ENCODE measurements around the gene BMP2K. TPM values are rescaled to one million over a fixed set of nuclear protein-coding genes. Genes with fewer than 3 reads are reported as not detected.

The BMP2K gene
- total and polyA plus RNA-seq, 2 of the 8 experiments (the other 6 are each of a cell fraction or from before 2014, with no cell fraction given), result 15.6 to 24.1 TPM

- Histone ChIP-seq H3K14ac (ENCODE audit: insufficient read length) (no peak overlapping the region), H3K79me1 (ENCODE audit: low read depth, low read length) (no peaks in the 10 kb centered on the region; the same call in 1 of the 2 replicates), H2BK5ac (ENCODE audit: low read depth, low read length) (no peak overlapping the region), H3K18ac (ENCODE audit: extremely low read depth, low read length) (no peak overlapping the region), H4K8ac (ENCODE audit: extremely low read depth, insufficient read depth, low read length) (no peak overlapping the region), H2AFZ (ENCODE audit: low read length) (no peak overlapping the region), H3K23ac (ENCODE audit: insufficient read length) (no peak overlapping the region), H3K36me3 (ENCODE audit: control insufficient read depth in 2 of 4, insufficient read depth in 4 of 4, low read length in 3 of 4) (no peaks in the 10 kb centered on the region), H3K4me3 (ENCODE audit: extremely low read depth in 1 of 4, insufficient read depth in 2 of 4, low read depth in 3 of 4, low read length in 4 of 4) (no peak overlapping the region), H3K27ac (ENCODE audit: low read depth, low read length) (no peak overlapping the region), H2BK12ac (ENCODE audit: low read depth, low read length) (no peak overlapping the region), H3K79me2 (ENCODE audit: control insufficient read depth in 1 of 2, insufficient read depth in 2 of 2, low read length in 2 of 2) (peaks cover 0 to 57% of the 10 kb centered on the region in 2 experiments; a peak in 2 of 4 replicates), H4K20me1 (replicated peaks in 1 of 2; ENCODE audit: control insufficient read depth in 1 of 2, insufficient read depth in 2 of 2, low read length in 2 of 2) (peaks cover 0 to 1% of the 10 kb centered on the region in 2 experiments), H3K56ac (replicated peaks; ENCODE audit: insufficient read length, low read depth, low read length) (no peak overlapping the region), H2AK5ac (ENCODE audit: low read depth, low read length) (no peak overlapping the region), H3K27me3 (replicated peaks in 1 of 4; ENCODE audit: control insufficient read depth in 3 of 4, extremely low read depth in 1 of 4, insufficient read depth in 3 of 4, low read length in 3 of 4) (no peaks in the 10 kb centered on the region), H2BK15ac (ENCODE audit: low read length) (no peak overlapping the region), H3K4ac (replicated peaks; ENCODE audit: insufficient read length, low read depth, low read length) (no peak overlapping the region), H4K91ac (replicated peaks; ENCODE audit: insufficient read length, low read length) (no peak overlapping the region), H3K23me2 (ENCODE audit: low read depth, low read length) (no peaks in the 10 kb centered on the region), H4K5ac (ENCODE audit: insufficient read length, low read depth, low read length) (no peak overlapping the region), H3K4me2 (ENCODE audit: insufficient read depth in 1 of 2, low read depth in 2 of 2, low read length in 2 of 2) (no peak overlapping the region), H3K9me3 (ENCODE audit: insufficient read depth in 2 of 2, low read depth in 1 of 2, low read length in 1 of 2) (no peaks in the 10 kb centered on the region), H2BK20ac (ENCODE audit: low read length) (no peak overlapping the region), H2BK120ac (replicated peaks; ENCODE audit: low read depth, low read length) (no peak overlapping the region), H3K4me1 (replicated peaks in 1 of 4; ENCODE audit: control insufficient read depth in 3 of 4, insufficient read depth in 4 of 4, low read length in 3 of 4) (peaks cover 0 to 7% (median 3%) of the 10 kb centered on the region in 4 experiments; a peak in 2 of 7 replicates), H3K9ac (replicated peaks in 1 of 4; ENCODE audit: extremely low read depth in 1 of 4, low read depth in 3 of 4, low read length in 3 of 4) (no peak overlapping the region; a peak in 1 of 7 replicates)
- FAIRE-seq, result no peak
- WGBS, 2 experiments (ENCODE audit: extremely low coverage in 1 of 2, insufficient coverage in 1 of 2, insufficient read length in 1 of 2, insufficient replicate concordance in 2 of 2, low coverage in 1 of 2, low lambda C conversion rate in 2 of 2, missing lambda C conversion rate in 1 of 2), result 80% methylated on average over 2 of the region's 2 CpGs; no CpG with 5 or more reads in 1 of the 2 experiments
- POLR2A ChIA-PET (ENCODE audit: partially characterized antibody), result no interaction called here
- no peak for DNase-seq (ENCODE audit: low read depth in 1 of 2, low spot score in 2 of 2)
- TF ChIP-seq KDM1A (IDR thresholded peaks at IDR 0.05; ENCODE audit: borderline replicate concordance, low read length) (no peak), CHD2 (IDR thresholded peaks at IDR 0.05; ENCODE audit: low read length) (no peak), EGR1 (IDR thresholded peaks at IDR 0.05; ENCODE audit: borderline replicate concordance, low read depth, low read length) (no peak), BCL11A (IDR thresholded peaks at IDR 0.05; ENCODE audit: low read depth in 2 of 2, low read length in 2 of 2) (no peak), TAF1 (IDR thresholded peaks at IDR 0.05; ENCODE audit: low read depth, low read length) (no peak), ASH2L (IDR thresholded peaks at IDR 0.05; ENCODE audit: low read length) (no peak), E2F6 (IDR thresholded peaks at IDR 0.05) (no peak), TEAD4 (IDR thresholded peaks at IDR 0.05; ENCODE audit: low read depth, low read length) (no peak), HDAC2 (IDR thresholded peaks at IDR 0.05; ENCODE audit: borderline replicate concordance in 1 of 2, low read depth in 2 of 2, low read length in 2 of 2) (no peak), CHD1 (IDR thresholded peaks at IDR 0.05; ENCODE audit: low read depth, low read length) (no peak)
- CTCF ChIA-PET (ENCODE audit: partially characterized antibody), result interaction anchor here (0.9 to 1.7 kb wide), 5 partner anchors 13 to 197 kb away, joined by 3 to 5 read pairs (median 3); no protein-coding TSS in a partner anchor
Observed at GRCh38 chr4:78811034-78811433, 34.9 kb downstream of the BMP2K start.
